ENCODE measurements around the gene RGS17. TPM values are rescaled to one million over a fixed set of nuclear protein-coding genes. Genes with fewer than 3 reads are reported as not detected.

The RGS17 gene
- total RNA-seq, 1 experiment from 2014 or later = 3.2 TPM

- H3K56ac ChIP-seq (ENCODE audit: insufficient read length, low read depth, low read length) = no peak overlapping the region
- H3K23me2 ChIP-seq (ENCODE audit: insufficient read length, low read depth, low read length, poor library complexity, severe bottlenecking) = no peaks in the 10 kb centered on the region
- no peak overlapping the region for H3K27ac ChIP-seq (ENCODE audit: insufficient read length, low read depth, low read length)
- H3K14ac ChIP-seq (ENCODE audit: insufficient read depth, low read length) = no peak overlapping the region
- no peak overlapping the region for H2BK15ac ChIP-seq (ENCODE audit: low read depth, low read length)
- no peak for TF ChIP-seq CTCF (conservative IDR thresholded peaks at IDR 0.05)
- H3K27me3 ChIP-seq (ENCODE audit: insufficient read depth, low read length) = no peaks in the 10 kb centered on the region
- H4K91ac ChIP-seq (ENCODE audit: insufficient read length, low read depth, low read length) = no peak overlapping the region
- no peaks in the 10 kb centered on the region for H3K79me1 ChIP-seq (ENCODE audit: insufficient read depth, low read depth, low read length, poor library complexity, severe bottlenecking)
- H3K4me2 ChIP-seq (ENCODE audit: insufficient read depth, insufficient read length, low read length) = no peak overlapping the region
- no peak for DNase-seq
- no peak overlapping the region for H4K5ac ChIP-seq (ENCODE audit: insufficient read length, low read depth, low read length)
- no peak overlapping the region for H3K18ac ChIP-seq (ENCODE audit: insufficient read length, low read depth, low read length)
- peaks cover 5 to 27% (median 14%) of the 10 kb centered on the region in 3 experiments; a peak in 5 of 7 replicates for H3K36me3 Mint-ChIP-seq (ENCODE audit: insufficient read depth in 1 of 3, low read depth in 3 of 3)
- no peak overlapping the region for H2BK5ac ChIP-seq (ENCODE audit: insufficient read length, low read length)
- no peaks in the 10 kb centered on the region for H3K9me3 ChIP-seq (ENCODE audit: control insufficient read depth, low read depth, low read length)
- H3K4me1 Mint-ChIP-seq = peaks cover 22 to 30% of the 10 kb centered on the region in 2 experiments
- no peak overlapping the region for H3K23ac ChIP-seq (ENCODE audit: insufficient read length, low read depth, low read length)
- H3T11ph ChIP-seq (ENCODE audit: low read length) = no peak overlapping the region
- H3K79me2 ChIP-seq (ENCODE audit: insufficient read depth, low read length) = no peaks in the 10 kb centered on the region
- no CpG with 5 or more reads among the region's 2 CpGs for WGBS (ENCODE audit: extremely low coverage, insufficient read length, low lambda C conversion rate)
- H3K9ac ChIP-seq (ENCODE audit: extremely low read depth, insufficient read length, low read length) = no peak overlapping the region
- H4K8ac ChIP-seq (replicated peaks; ENCODE audit: insufficient read length, low read depth, low read length) = no peak overlapping the region
- H3K4ac ChIP-seq (ENCODE audit: low read depth, low read length) = no peak overlapping the region
- H3K4me3 Mint-ChIP-seq = no peak overlapping the region
- no peak overlapping the region for H2BK120ac ChIP-seq (ENCODE audit: low read depth, low read length, poor library complexity, severe bottlenecking)
- H2BK20ac ChIP-seq (ENCODE audit: low read depth, low read length, poor library complexity, severe bottlenecking) = no peak overlapping the region
- no peaks in the 10 kb centered on the region for H4K20me1 ChIP-seq (ENCODE audit: control insufficient read depth, insufficient read depth, insufficient read length)
- no peak overlapping the region for H2AK5ac ChIP-seq (ENCODE audit: insufficient read length, low read length)
- no peak overlapping the region for H2AFZ ChIP-seq (ENCODE audit: low read length)
- no peak overlapping the region; a peak in 1 of 7 replicates for H3K27ac Mint-ChIP-seq
- no peaks in the 10 kb centered on the region for H3K4me1 ChIP-seq (ENCODE audit: insufficient read depth, low read length)
- no peaks in the 10 kb centered on the region for H3K27me3 Mint-ChIP-seq (ENCODE audit: low read depth)
- H3K9me3 Mint-ChIP-seq = peaks cover 5 to 8% of the 10 kb centered on the region in 2 experiments; a peak in 4 of 5 replicates
- H2BK12ac ChIP-seq (ENCODE audit: insufficient read length, low read depth, low read length) = no peak overlapping the region
These were observed 83.7 kb downstream of the RGS17 start for GRCh38 chr6:153047386-153047785.
